COLO668 (cell line): ENCODE data around the gene GRB7.

Experiments
- DNase-seq: peaks from one replicate; lab custom pipeline; 2025; ENCODE audit not compliant: unreplicated experiment; lab: John Stamatoyannopoulos, UW

Gene GRB7

DNA sequence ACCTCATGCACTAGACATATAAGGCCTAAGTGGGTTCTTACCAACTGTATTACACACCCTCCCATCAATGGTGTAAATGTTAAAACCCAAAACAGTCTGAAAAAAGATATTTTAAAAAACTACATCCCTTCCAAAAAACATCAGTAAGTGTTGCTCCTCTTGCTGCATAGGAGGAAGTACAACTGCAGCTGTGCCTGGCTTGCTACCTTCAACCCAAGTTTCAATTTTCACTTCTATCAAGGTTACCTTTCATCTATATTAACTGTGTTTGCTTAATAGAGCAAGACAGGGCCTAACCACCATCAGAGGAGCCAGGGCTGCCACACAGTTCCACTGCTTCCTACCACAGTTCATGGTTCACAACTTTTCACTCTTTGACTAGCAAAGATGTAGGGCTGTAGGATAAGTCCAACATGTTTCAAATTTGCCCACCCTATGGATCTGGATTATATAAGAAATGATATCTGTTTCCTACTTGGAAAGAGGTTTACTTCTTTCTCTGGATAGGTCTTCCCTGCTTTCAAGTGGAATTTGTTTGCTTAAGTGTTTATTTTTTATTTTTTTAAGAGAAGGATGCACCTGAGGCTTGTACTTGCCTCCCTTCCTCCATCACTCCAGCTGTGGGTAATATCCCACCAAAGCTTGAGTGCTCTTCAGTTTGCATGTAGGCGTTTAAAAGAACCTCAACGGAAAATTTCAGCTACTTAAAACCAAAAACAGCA, 56.7 kb downstream of the GRB7 start:
- DNase-seq = no peak
